HG02763 (cell line): Measurements from ENCODE around the gene PTPRH.

ENCODE experiments used
- ATAC-seq: cut with Tn5 transposase; IDR thresholded peaks from one replicate; pipeline ENCODE4 v1.9.1; 2021; ENCODE audit warnings: mild to moderate bottlenecking, moderate library complexity; ENCODE audit not compliant: unreplicated experiment

Gene PTPRH

DNA sequence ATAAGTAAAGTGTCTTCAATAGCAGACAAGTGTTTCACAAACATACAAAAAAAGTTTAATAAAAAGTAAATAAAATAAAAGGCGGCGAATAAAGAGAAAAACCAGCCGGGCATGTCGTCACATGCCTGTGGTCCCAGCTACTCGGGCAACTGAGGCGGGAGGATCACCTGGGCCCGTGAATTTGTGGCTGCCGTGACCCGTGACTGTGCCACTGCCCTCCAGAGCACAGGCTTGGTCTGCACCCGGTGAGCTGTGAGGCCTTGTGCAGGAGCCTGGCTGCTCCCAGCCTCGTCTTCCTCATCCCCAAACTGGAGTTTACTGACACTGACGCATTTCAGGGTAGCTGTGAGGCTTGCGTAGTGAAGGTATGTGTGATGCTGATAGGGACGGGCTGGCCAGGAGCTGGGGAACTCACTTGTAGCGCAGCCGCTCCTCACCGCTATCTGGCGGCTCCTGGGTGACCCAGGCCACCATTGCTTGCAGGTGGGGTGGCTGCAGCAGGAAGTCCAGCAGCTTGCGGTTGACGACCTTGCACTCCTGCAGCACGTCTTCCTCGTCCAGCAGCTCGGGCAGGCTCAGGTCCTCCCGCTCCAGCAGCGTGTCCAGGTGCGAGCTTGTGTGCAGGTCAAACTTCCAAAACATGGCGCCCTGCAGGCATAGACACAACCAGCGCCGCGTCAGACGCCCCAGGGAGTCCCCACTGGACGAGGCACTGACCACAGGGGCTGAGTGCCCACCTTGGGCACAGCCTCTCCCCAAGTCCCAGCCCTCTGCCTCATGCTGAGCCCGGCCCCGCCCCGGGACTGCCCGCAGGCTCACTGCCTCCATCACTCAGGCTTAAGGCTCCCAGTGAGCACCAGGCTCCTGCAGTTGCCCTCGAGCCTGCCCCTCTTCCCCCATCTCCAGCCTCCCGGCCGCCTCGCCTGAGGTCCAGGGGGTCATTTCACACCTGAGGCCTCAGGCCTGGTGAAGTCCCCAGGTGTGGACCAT, 37.5 kb upstream of the PTPRH start:
- no peak for ATAC-seq

DNA sequence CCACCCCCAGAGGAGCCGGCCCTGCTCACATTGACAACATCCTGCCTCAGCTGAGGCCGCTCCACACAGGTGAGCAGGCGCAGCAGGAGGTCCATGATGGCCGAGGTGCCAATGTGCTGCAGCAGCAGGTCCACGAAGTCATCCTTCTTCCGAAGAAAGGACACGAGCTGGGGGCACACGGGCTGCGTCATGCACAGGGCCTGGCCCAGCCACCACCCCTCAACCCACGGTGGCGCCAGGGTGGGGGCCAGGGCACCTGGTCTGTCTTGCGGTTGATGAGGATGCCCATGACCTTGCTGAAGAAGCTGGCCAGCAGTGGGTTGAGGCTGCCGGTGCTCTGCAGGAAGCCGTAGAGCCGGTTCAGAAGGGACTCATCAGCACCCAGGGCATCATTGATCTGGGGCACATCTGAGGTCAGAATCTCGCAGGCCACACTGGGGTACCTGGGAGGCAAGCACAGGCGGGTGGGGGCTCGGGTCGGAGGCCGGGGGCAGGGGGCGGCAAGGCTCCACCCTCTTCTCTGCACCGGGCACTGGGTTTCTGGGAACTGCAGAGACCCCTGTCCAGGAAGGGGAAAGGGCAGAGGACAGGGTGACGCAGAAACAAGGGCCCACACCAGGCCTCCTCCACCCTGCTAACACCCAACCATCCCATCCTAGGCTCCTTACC, 36.1 kb upstream of the PTPRH start:
- no peak for ATAC-seq

DNA sequence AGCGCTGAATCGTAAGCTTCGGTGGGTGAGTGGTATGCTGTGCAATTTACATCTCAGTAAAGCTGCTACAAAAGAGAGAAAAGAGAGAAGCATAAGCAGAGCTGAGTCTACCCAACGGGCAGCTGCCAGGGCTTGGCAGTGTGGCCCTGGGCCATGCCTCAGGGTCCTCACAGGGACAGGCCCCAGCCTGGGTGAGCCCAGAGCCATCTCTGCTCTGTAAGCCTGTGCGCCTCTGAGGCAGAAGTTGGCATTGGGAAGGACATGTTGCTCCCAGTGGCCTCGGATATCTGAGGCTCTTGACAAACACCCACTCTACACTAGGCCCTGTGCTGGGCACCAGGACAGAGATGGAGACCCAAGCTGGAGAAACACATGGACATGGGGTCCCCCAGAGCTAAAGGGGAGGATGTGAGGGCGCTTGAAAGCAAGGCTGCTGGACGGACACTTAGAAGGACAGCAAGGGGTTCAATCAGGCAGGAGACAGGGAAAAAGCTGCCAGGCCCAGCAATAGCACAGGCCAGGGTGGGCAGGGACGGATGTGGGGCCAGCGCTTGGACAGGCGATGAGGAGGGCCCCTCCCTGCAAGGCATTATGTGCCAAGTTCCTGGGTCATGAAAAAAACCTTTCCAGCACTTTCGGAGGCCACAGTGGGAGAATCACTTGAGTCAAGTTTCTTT, 34.8 kb upstream of the PTPRH start:
- ATAC-seq, result no peak

DNA sequence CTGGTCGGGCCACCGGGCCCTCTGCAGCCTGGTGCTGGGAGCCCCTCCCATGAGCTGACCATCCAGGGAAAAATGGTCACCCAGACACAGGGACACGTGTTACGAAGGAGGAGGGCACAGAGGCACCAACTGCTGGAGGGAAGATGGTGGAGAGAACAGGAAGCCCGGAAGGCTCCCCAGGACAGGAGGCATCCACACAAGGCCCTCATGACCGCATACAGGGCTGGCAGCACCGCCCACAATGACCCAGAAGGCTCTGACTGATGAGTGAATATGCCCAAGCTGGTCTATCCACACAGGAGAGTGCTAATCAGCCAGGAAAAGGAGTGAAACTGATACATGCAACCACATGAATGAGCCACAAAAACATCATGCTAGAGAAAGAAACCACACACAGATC, 33.2 kb upstream of the PTPRH start:
- no peak for ATAC-seq

DNA sequence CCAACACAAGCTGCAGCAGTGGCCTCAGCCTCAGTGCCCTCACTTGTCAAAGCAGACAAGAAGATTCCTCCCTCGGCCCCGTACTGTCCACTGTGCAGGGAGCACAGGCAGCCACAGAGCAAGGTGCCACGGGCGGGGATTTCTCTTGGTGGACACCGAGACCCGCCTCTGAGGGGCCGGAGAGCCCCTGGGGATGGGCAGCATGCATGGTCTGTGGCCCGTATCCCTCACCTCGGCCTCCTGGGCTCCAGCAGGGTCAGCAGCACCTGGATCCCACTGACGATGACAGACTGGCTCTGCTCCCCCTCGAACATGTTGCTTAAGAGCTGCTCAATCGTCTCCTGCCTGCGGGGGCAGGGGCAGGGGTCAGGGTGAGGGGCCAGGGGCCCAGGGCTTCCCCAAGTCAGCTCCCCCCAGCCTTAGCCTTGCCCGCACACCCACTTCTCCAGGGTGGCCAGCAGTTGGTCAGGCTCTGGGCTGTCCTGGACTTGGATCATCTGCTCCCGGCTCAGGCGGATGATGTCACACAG, 32.7 kb upstream of the PTPRH start:
- ATAC-seq, result no peak

DNA sequence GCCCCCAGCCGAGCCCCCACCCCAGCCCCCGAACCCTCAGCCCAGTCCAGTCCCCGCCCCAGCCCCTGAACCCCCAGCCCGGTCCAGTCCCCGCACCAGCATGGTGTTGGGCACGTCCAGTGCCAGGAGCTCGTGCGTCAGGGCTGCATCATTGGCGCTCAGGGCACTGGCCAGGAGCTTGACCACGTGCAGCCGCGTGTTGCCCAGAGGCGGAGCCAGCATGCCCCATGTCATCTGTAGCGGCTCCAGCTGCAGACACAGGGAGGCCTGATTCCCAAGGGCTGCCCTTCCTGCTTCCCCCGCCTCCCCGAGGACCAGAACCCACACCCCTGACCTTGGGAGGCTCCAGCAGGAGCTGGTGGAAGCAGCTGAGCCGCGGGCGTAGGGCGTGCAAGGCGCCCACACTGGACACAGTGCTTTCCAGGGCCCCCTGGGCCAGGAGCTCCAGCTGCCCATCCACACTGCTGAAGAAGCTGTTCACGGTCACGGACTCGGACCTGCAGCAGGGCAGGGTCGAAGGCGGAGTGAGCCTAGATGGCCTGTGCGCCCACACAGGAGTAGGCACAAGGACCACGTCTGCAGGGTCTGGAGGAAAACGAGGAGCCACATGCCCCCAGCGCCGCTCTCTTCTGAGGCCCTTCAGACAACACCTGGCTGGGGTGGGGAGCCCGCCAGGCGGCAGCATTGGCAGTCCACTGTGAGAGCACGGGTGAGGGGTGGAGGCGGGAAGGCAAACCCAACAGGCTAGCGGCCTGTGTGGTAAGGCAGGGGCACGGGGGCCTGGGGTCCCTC, 32.0 kb upstream of the PTPRH start:
- ATAC-seq, result no peak

DNA sequence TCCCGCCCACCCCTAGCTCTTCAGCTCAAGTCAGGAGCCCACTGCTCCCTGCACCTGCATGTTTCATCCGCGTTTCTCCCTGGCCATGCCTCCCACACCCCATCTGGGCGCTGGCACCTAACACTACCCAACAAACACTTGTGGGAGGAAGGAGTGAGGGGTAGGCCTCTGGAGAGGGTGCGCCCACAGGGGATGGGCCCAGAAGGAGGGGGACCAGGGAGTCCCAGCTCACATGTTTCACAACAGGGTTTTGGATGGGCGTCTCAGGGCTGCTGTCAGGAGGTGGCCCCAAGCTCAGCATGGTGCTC, 31.4 kb upstream of the PTPRH start:
- ATAC-seq, result no peak

DNA sequence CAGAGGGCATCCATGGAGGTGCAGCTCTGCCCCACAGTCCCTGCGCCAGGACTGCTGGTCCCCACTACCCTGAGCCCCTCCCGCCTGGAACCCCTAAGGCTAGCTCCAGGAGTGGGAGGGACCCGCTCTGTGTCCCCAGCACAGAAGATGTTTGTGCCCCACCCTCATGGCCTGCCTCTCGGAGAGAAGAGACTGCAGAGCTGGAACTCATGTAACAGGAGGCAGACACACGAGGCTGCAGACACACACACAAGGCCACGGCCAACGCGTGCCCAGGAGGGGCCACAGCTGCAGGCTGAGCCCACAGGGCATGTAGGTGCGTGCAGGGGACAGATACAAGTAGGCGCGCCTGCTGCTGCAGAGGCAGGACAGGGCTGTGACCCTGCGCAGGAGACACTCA, 29.7 kb upstream of the PTPRH start:
- ATAC-seq, result no peak

DNA sequence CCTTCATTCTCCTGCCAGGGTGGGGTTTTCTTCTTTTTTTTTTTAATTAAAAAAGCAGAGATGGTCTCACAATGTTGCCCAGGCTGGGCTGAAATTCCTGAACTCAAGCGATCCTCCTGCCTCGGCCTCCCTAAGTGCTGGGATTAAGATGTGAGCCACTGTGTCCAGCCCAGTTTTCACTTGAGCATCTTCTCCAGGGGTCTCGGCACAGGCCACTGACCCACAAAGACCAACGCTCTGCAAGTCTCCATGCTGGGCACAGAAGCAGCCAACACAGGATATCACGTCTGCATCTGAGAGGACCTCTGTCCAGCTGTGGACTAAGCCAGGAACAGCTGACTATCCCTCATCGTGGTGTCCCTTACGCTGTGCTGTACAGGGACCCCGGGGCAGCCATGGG, 28.7 kb upstream of the PTPRH start:
- ATAC-seq, result no peak

DNA sequence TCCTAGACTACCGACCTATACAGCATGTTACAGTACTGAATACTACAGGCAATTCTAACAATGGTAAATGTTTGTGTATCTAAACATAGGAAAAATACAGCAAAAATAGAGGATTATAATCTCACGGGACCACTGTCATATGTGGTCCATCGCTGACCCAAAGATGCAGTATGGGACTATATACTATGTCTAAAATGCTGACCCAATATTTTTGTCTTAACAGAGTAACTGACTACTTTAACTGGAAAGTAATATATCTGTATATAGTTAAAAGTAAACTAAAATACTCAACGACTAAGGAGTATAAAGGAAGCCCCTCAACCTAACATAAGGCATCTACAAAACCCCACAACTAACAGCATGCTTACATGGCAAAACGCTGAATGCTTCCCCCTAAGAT, 23.7 kb upstream of the PTPRH start:
- ATAC-seq, result no peak

DNA sequence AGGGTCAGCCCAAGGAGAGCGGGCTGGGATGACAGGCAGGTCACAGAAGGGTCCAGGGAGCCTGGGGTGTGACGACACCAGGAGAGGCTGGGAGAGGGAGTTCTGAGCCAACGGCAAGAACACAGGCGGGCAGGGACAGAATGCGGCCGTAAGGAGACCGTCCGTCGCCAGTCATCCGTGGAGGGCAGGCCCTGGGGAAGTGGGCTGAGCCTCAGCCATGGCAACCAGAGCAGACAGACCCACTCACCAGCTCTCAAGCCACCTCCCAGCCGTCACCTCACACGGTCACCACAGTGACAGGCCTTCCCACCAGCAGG, 22.9 kb upstream of the PTPRH start:
- ATAC-seq, result no peak

DNA sequence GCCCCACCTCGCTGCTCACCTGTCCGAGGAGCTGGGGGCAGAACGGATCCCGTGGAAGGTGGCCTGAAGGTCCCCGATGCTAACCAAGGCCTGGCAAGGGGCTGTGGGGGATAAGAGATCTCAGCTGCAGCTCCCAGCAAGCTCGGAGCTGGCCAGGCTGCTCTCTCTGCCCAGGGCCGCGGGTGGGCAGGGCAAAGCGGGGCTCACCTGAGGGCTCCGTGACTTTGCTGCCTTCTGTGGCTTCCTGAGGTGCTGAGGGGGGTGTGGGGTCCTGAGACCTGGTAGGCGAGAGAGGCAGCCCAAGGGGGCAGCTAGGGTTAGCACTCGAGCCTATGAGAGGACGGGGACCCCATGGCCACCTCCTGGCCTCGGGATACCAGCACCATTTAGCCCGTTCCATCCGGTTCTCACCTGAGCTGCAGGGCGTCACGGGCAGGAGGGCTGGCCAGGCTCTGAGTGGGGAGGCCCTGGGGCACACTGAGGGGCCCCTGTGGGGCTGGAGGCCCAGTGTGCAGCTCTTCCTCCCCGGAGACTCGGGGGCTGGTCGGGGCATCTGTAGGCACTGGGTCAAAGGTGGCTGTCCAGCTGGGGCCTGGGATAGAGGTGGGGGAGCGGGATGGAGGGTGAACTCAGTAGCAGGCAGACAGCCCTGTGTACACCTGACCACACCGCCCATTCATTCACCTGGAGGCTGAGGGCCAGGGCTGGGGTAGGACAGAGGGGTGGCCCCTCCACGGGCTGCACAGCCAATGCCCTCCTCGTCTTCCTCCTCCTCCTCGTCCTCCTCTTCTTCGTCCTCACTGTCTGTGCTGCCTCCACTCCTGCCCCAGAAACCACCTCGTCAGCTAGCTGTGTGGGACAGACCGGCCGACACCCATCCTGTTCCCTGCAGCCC, 22.3 kb upstream of the PTPRH start:
- no peak for ATAC-seq

DNA sequence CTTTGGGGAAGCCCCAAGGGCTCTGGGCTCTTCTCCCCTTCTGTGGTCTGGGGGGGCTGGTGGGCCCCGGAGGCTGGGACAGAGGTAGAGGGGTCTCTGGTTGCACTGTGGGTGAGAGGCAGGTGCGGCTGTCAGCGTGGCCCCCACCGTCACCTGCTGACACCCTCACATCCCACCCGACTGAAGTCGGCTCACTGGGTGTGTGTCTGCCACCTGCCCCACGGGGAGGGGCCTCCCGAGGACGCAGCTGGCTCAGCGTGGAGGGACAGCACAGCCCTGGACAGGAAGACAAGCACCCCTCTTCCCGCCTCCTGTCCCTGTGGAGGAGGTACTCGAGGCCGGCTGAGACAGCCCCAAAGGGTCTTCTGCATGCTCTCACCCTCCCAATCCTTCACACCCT, 21.5 kb upstream of the PTPRH start:
- ATAC-seq, result no peak

DNA sequence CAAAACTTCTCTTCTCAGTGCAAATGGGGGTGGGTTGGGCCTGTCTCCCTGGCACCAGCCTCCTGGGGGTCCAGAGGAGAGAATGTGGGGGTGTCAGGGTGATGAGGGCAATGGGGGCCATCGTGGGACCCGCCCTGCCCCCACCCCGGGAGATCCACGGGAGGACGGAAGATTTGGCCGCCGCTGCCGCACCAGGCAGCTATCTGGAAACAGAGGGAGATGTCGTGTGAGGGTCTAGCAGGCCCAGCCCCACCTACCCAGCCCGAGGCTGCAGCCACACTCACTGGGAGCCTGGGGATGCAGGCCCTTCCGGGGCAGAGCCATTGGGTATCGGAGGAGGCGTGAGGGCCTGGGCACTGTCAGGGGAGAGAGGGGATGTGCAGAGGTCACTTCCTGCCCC, 21.0 kb upstream of the PTPRH start:
- ATAC-seq, result no peak

DNA sequence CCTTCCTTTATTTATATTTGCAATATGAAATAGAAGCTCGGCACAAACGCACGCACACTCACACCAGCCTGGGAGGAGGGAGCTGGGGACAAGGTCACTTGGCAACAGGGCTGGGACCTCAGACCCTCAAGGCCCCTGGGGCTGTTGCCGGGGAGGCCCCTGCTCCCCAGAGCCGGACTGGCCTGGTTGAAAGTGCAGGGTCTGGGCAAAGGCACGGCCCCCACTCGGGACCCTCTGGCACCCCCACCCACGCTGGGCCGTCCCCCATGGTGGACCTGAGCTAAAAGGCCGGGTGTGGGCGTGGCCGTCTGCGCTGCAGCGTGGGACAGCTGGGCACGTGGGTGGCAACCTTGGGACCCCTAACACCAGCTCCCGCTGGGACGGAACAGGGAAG, 20.5 kb upstream of the PTPRH start:
- no peak for ATAC-seq

DNA sequence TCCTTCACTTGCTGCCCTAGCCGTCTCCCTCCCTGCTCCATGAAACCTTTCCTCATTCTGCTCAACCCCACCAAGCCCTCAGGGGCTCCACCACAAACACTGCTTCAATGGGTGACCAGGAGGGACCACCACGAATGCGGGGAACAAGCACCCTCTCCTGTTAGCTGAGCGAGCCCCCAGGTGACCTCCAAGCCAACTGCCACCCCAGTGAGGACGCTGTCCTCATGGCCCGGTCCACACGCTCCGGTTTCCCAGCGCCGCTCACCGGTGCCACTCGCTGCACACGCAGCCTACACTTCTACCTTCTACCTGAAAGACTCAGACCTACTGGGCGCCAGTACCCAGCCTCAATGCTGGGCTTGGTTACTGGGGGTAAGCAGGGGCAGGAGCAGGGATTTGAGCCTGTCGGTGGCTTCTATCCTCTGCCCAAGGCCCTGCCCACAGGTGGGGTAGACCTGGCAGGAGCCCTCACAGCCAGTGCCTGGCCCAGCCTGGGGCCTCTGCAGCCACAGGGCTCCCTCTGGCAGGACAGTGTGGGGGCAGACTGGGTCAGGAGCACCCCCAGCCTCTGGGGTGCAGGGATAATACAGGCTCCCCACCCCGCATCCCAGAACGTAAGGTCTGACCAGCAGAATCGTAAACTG, 20.0 kb upstream of the PTPRH start:
- no peak for ATAC-seq

DNA sequence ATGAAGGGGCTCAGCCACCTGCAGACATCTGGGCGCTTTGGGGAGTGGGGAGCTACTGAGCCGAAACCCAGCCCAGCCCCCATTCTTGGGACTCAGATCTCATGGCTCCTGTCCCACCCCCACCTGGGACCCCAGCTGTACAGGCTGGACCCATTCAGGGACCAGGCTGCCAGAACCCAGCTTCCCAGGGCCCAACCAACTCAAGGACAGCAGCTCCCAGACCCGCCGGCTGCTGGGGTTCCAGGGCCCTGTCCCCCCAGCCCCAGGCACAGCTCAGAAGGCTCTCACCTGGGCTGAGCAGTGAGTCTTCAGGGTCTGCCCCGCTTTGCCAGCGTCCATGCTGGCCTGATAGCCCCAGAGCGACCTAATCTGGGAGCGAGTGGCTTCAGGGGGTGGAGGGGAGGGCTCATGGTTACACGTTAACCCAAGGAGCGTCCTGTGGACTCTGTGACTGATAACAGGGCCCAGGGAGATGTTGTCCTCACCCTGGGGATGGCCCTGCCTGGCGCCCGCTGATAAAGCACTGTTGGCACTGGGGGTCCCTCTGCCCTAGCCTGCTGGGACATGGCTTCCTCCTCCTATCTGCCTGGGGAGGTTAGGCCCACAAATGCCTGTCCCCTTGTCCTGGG, 19.2 kb upstream of the PTPRH start, which contains the start of gene TMEM86B:
TMEM86B (minus strand) TSS at position 361 of the 629 bp plus-strand sequence; CDS start at position 339, 22 bp downstream.
- ATAC-seq, result no peak

DNA sequence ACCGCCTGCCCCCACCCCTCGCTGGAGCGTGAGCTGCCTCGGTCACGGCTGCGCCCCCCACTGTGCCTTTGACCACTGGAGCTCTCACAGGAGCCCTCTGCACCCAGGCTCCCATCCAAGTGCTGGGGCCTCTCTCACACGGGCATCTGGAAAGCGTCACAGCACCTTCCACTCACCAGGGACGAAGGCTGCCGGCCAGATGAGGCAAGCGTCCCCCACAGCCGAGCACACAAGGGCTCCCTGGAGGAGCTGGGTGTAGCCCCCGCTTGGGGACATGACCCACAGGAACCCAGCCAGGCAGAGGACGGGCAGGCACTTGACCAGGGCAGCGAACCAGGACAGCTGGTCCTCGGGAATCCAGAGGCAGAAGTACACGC, 18.7 kb upstream of the PTPRH start:
- ATAC-seq, result no peak
